GM23248 (cell line): ENCODE results near the gene KCTD12.

ENCODE experiments used
- EZH2 ChIP-seq: fragments of 200-600 bp; sonication (generic); IDR thresholded peaks from 2 replicates; pipeline ENCODE4 v1.6.1; 2018; ENCODE audit warnings: antibody characterized with exemption, mild to moderate bottlenecking; ENCODE audit not compliant: insufficient read depth, poor library complexity, severe bottlenecking
- EZH2phosphoT487 ChIP-seq: fragments of 200-600 bp; sonication (generic); IDR thresholded peaks from 2 replicates; pipeline ENCODE4 v1.6.1; 2018; ENCODE audit warnings: antibody characterized with exemption, moderate library complexity, mild to moderate bottlenecking, low read depth; ENCODE audit not compliant: insufficient read depth

DNA sequence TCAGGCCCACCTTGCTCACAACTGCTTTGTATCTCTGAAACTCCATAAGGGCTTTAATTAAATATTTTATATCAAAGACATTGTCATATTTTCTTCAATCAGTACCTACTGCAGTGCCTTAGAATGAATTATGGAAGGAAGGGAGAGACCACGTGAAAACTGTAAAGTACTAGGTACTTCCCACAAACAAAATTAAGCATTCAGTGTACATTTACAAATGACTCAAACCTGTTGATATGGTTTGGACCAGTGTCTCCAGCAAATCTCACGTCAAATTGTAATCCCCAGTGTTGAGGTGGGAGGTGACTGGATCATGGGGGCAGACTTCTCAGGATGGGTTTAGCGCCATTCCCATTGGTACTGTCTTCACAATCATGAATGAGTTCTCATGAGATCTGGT, 23.2 kb downstream of the KCTD12 start:
- TF ChIP-seq EZH2 = no peak
- no peak for TF ChIP-seq EZH2phosphoT487
